Measurements from ENCODE around the gene UROC1.

Gene UROC1

GRCh38 chr3:126436826-126437717 is 80.5 kb downstream of the UROC1 start:
- Histone ChIP-seq H3K9me3 (ENCODE audit: control insufficient read depth, low read length) (no peaks in the 10 kb centered on the region), H3K36me3 (ENCODE audit: control insufficient read depth, insufficient read depth, low read length) (no peaks in the 10 kb centered on the region), H3K27me3 (ENCODE audit: control insufficient read depth, insufficient read depth, low read length, poor library complexity, severe bottlenecking) (no peaks in the 10 kb centered on the region), H3K4me3 (ENCODE audit: insufficient read depth, low read depth, low read length) (no peak overlapping the region), H3K4me1 (ENCODE audit: control insufficient read depth, insufficient read depth, low read length) (peaks cover 31% of the 10 kb centered on the region), H3K27ac (ENCODE audit: insufficient read depth, low read depth, low read length, poor library complexity, severe bottlenecking) (no peak overlapping the region)
- 95% methylated on average over 18 of the region's 18 CpGs for WGBS, 2 experiments

- 88 to 91% methylated on average over 14 of the region's 14 CpGs for WGBS, 2 experiments
- Histone ChIP-seq H3K9me3 (ENCODE audit: control insufficient read depth, low read length) (no peaks in the 10 kb centered on the region), H3K4me3 (ENCODE audit: insufficient read depth, low read depth, low read length) (no peak overlapping the region)
These were observed 81.9 kb downstream of the UROC1 start for GRCh38 chr3:126435456-126436315.

GRCh38 chr3:126434931-126435411 is 82.6 kb downstream of the UROC1 start:
- WGBS, 2 experiments: 94 to 95% methylated on average over 8 of the region's 8 CpGs
- Histone ChIP-seq H3K4me3 (ENCODE audit: insufficient read depth, low read depth, low read length) (no peak overlapping the region), H3K27me3 (ENCODE audit: control insufficient read depth, insufficient read depth, low read length, poor library complexity, severe bottlenecking) (no peaks in the 10 kb centered on the region), H3K4me1 (ENCODE audit: control insufficient read depth, insufficient read depth, low read length) (peaks cover 12% of the 10 kb centered on the region), H3K9me3 (ENCODE audit: control insufficient read depth, low read length) (no peaks in the 10 kb centered on the region), H3K27ac (ENCODE audit: insufficient read depth, low read depth, low read length, poor library complexity, severe bottlenecking) (no peak overlapping the region), H3K36me3 (ENCODE audit: control insufficient read depth, insufficient read depth, low read length) (no peaks in the 10 kb centered on the region)

More at GRCh38 chr3:126435456-126436315, 81.9 kb downstream of the UROC1 start:
- peaks cover 18% of the 10 kb centered on the region for H3K4me1 ChIP-seq (ENCODE audit: control insufficient read depth, insufficient read depth, low read length)
- no peaks in the 10 kb centered on the region for H3K27me3 ChIP-seq (ENCODE audit: control insufficient read depth, insufficient read depth, low read length, poor library complexity, severe bottlenecking)
- no peaks in the 10 kb centered on the region for H3K36me3 ChIP-seq (ENCODE audit: control insufficient read depth, insufficient read depth, low read length)
- no peak overlapping the region for H3K27ac ChIP-seq (ENCODE audit: insufficient read depth, low read depth, low read length, poor library complexity, severe bottlenecking)

GRCh38 chr3:126434264-126434590 is 83.3 kb downstream of the UROC1 start:
- peaks cover 8% of the 10 kb centered on the region for H3K4me1 ChIP-seq (ENCODE audit: control insufficient read depth, insufficient read depth, low read length)
- H3K36me3 ChIP-seq (ENCODE audit: control insufficient read depth, insufficient read depth, low read length): no peaks in the 10 kb centered on the region
- no peak overlapping the region for H3K27ac ChIP-seq (ENCODE audit: insufficient read depth, low read depth, low read length, poor library complexity, severe bottlenecking)
- H3K9me3 ChIP-seq (ENCODE audit: control insufficient read depth, low read length): no peaks in the 10 kb centered on the region
- H3K27me3 ChIP-seq (ENCODE audit: control insufficient read depth, insufficient read depth, low read length, poor library complexity, severe bottlenecking): no peaks in the 10 kb centered on the region
- no peak overlapping the region for H3K4me3 ChIP-seq (ENCODE audit: insufficient read depth, low read depth, low read length)
- 90 to 96% methylated on average over 6 of the region's 6 CpGs for WGBS, 2 experiments

- 88% methylated on average over 13 of the region's 13 CpGs for WGBS, 2 experiments
- no peak overlapping the region for H3K4me3 ChIP-seq (ENCODE audit: insufficient read depth, low read depth, low read length)
- no peak overlapping the region for H3K27ac ChIP-seq (ENCODE audit: insufficient read depth, low read depth, low read length, poor library complexity, severe bottlenecking)
- no peaks in the 10 kb centered on the region for H3K27me3 ChIP-seq (ENCODE audit: control insufficient read depth, insufficient read depth, low read length, poor library complexity, severe bottlenecking)
- peaks cover 5% of the 10 kb centered on the region for H3K4me1 ChIP-seq (ENCODE audit: control insufficient read depth, insufficient read depth, low read length)
- H3K36me3 ChIP-seq (ENCODE audit: control insufficient read depth, insufficient read depth, low read length): no peaks in the 10 kb centered on the region
- H3K9me3 ChIP-seq (ENCODE audit: control insufficient read depth, low read length): no peaks in the 10 kb centered on the region
These were observed 83.9 kb downstream of the UROC1 start for GRCh38 chr3:126433496-126434263.

GRCh38 chr3:126433105-126433430 is 84.5 kb downstream of the UROC1 start:
- Histone ChIP-seq H3K4me3 (ENCODE audit: insufficient read depth, low read depth, low read length) (no peak overlapping the region), H3K27me3 (ENCODE audit: control insufficient read depth, insufficient read depth, low read length, poor library complexity, severe bottlenecking) (no peaks in the 10 kb centered on the region), H3K4me1 (ENCODE audit: control insufficient read depth, insufficient read depth, low read length) (peaks cover 5% of the 10 kb centered on the region), H3K27ac (ENCODE audit: insufficient read depth, low read depth, low read length, poor library complexity, severe bottlenecking) (no peak overlapping the region), H3K9me3 (ENCODE audit: control insufficient read depth, low read length) (no peaks in the 10 kb centered on the region), H3K36me3 (ENCODE audit: control insufficient read depth, insufficient read depth, low read length) (no peaks in the 10 kb centered on the region)
- 94 to 97% methylated on average over 6 of the region's 6 CpGs for WGBS, 2 experiments

GRCh38 chr3:126432361-126433104 is 85.0 kb downstream of the UROC1 start:
- 92 to 96% methylated on average over 4 of the region's 4 CpGs for WGBS, 2 experiments
- H3K9me3 ChIP-seq (ENCODE audit: control insufficient read depth, low read length): no peaks in the 10 kb centered on the region
- no peak overlapping the region for H3K27ac ChIP-seq (ENCODE audit: insufficient read depth, low read depth, low read length, poor library complexity, severe bottlenecking)
- no peak overlapping the region for H3K4me3 ChIP-seq (ENCODE audit: insufficient read depth, low read depth, low read length)
- H3K4me1 ChIP-seq (ENCODE audit: control insufficient read depth, insufficient read depth, low read length): peaks cover 5% of the 10 kb centered on the region
- H3K27me3 ChIP-seq (ENCODE audit: control insufficient read depth, insufficient read depth, low read length, poor library complexity, severe bottlenecking): no peaks in the 10 kb centered on the region
- H3K36me3 ChIP-seq (ENCODE audit: control insufficient read depth, insufficient read depth, low read length): no peaks in the 10 kb centered on the region

Data from ectodermal cell (in vitro differentiated cells).